CD4-positive, alpha-beta T cell treated with Interleukin-10 for 1 hour (primary cell): ENCODE measurements around the gene ASB6.
"Not testable (repeated sequence)": the region's sequence is repeated elsewhere in the genome, so short reads cannot be mapped to it uniquely, and the experiment has no call there.

Source experiments
- DNase-seq: peaks from one replicate; pipeline ENCODE4 v3.0.0-alpha.2; 2020

ASB6 gene

GRCh38 chr9:129640871-129641749, 841 bp downstream of the ASB6 start:
- DNase-seq, result no peak

- DNase-seq, result no peak
Measured at GRCh38 chr9:129640086-129640870, 1.7 kb downstream of the ASB6 start.

GRCh38 chr9:129639756-129640085, 2.2 kb downstream of the ASB6 start:
- DNase-seq, result no peak

GRCh38 chr9:129639034-129639630, 2.8 kb downstream of the ASB6 start:
- DNase-seq, result no peak

- DNase-seq, result no peak
Measured at GRCh38 chr9:129637673-129638439, 4.1 kb downstream of the ASB6 start.

- DNase-seq, result no peak
Measured at GRCh38 chr9:129637102-129637501, 4.8 kb downstream of the ASB6 start.

GRCh38 chr9:129636343-129636742, 5.6 kb downstream of the ASB6 start:
- DNase-seq, result not testable (repeated sequence)

- DNase-seq, result no peak
Measured at GRCh38 chr9:129635099-129636065, 6.6 kb downstream of the ASB6 start.

- DNase-seq, result no peak
Measured at GRCh38 chr9:129633848-129634247, 8.1 kb downstream of the ASB6 start.

- no peak for DNase-seq
Measured at GRCh38 chr9:129633207-129633606, 8.7 kb downstream of the ASB6 start.

GRCh38 chr9:129632460-129632859, 9.5 kb downstream of the ASB6 start:
- DNase-seq, result no peak

- DNase-seq, result no peak
Measured at GRCh38 chr9:129631674-129632129, 10.2 kb downstream of the ASB6 start.

GRCh38 chr9:129630967-129631673, 10.8 kb downstream of the ASB6 start:
- no peak for DNase-seq

- DNase-seq, result no peak
Measured at GRCh38 chr9:129629251-129629820, 12.6 kb downstream of the ASB6 start.

- DNase-seq, result no peak
Measured at GRCh38 chr9:129628709-129629108, 13.2 kb downstream of the ASB6 start.

GRCh38 chr9:129627556-129628440, 14.2 kb downstream of the ASB6 start:
- DNase-seq, result no peak

- DNase-seq, result peak; percentile 45
Measured at GRCh38 chr9:129626625-129627284, 15.2 kb downstream of the ASB6 start.

- peak; percentile 93 for DNase-seq
Measured at GRCh38 chr9:129626079-129626624, 15.8 kb downstream of the ASB6 start, which contains the start of gene NTMT1. Gene NTMT1, plus strand, starts transcription at chr9:129626163. Its CDS starts 6,541 bp downstream, at chr9:129632704.
